HG02571 (cell line): Measurements from ENCODE around the gene TRIM14.
"Not testable (repeated sequence)": the region's sequence is repeated elsewhere in the genome, so short reads cannot be mapped to it uniquely, and the experiment has no call there.

Experiments used
- ATAC-seq: cut with Tn5 transposase; IDR thresholded peaks from one replicate; pipeline ENCODE4 v1.9.1; 2021; ENCODE audit warnings: mild to moderate bottlenecking, moderate library complexity; ENCODE audit not compliant: unreplicated experiment

TRIM14 gene

DNA sequence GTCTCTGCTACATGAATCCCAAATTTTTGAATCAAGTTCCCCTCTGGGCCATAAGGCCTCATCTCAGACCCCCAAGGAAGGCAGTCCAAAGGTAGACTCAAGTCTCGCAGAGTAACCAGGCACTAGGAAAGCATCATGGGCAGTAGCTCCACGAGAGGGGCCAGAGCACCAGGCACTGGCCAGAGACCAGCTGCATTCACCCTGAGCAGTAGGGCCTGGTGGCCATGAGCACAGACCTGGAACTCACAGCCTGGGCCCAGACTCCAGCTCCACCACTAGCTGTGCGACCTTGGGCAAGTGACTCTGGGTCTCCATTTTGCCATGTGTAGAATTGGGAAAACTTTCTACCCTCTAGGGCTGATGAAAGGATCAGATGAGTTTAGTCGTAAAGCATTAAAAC is 34.0 kb downstream of the TRIM14 start:
- no peak for ATAC-seq

DNA sequence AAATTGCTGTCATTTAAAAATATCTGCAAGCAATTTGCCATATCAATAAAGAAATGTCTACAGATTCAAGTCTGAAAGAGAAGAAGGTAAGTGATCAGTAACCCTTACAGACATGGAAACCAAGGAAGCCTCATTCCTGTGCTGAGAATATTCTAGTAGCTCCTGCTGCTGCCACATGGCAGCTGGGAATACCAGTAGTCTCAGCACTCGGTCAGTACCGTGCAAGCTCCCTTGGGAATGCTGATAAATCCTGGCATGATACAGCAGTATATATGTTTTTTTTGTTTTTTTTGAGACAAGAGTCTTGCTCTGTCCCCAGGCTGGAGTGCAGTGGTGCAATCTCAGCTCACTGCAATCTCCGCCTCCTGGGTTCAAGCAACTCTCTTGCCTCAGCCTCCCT is 34.6 kb downstream of the TRIM14 start:
- ATAC-seq = no peak

DNA sequence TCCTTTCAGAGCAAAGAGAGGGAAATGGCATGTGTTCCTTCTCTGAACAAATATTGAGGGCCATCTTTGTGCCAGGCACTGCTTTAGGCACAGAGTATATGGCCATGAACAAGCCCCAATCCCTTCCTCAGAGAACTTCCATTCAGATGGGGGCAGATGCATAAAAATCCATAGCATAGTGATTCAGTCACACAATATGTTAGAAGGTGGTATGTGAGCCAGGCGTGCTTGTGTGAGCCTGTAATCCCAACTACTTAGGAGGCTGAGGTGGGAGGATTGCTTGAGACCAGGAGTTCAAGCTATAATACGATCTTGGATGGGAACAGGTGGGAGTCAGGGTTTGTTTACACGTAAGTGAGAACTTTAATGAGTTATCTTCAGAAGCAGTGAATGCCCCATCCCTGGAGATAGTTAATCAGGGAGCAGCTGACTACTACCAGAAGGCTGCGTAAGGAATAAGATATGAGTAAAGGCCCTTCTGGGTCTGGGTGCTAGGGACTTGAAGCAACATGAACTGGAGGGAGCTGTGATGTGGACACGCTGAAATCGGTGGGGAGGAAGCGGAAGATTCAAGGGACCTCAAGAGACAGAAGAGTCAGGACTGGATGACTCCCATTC is 35.3 kb downstream of the TRIM14 start:
- ATAC-seq = no peak

DNA sequence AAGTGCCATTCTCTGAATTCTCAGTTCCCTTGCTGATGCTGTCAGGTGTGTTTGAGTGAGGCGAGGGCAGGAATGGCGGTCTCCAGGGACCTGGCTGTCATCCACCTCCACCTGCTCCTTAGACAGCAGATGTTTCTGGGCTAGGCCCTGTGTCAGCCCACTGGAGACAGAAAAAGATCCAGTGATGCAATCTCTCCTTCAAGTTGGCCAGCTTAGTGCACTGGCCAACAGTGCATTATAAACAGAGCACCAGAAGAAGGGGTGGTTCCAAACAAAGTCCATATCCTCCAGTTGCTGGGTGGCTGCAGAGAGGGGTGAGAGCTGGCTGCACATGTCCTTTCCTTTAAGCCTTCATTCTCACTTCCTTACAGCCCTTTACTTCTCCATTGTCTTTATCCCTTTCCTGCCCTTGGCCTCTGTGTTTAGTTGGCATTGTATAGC is 35.9 kb downstream of the TRIM14 start:
- no peak for ATAC-seq

DNA sequence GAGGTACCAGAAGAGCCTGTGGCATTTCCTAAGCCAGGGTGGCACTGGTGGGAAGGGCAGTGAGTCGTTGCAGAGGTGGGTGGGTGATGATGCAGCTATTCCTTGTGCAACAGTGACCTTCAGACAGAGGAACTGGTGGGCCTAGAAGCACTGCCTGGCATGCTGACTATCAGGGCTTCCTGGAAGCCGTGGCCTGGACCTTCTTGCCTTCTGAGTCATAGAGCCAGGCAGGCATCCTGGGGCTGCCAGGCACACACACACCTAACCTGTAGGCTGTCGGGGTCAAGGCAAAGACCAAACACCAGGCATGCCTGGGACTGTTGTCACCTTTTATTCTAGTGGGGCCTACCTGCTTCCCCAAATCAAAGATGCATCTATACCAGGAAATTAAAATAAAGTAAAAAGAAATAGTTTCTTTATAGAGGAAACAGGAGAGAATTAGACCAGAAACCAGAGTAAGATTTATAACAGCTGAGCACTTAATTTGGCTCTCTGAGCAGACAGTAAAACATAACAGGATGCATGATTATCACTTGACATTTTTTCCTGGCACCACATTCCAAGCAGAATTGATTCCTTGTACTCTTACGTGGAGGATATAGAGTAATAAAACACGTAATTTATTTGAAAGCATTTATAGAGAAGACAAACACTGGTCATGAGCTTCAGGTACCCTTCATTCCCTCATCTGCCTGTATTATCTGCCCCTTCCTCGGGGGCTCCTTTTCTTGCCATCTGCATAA is 37.4 kb downstream of the TRIM14 start:
- no peak for ATAC-seq

DNA sequence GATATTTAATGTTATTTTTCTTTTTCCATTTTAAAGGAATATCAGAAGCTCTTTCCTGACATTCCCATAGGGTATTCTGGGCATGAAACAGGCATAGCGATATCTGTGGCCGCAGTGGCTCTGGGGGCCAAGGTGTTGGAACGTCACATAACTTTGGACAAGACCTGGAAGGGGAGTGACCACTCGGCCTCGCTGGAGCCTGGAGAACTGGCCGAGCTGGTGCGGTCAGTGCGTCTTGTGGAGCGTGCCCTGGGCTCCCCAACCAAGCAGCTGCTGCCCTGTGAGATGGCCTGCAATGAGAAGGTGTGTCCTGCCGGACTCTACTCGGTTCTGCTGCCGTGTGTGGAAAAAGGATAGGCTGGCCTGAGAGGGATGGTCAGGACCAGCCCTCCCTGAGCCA is 38.2 kb downstream of the TRIM14 start:
- ATAC-seq = no peak

DNA sequence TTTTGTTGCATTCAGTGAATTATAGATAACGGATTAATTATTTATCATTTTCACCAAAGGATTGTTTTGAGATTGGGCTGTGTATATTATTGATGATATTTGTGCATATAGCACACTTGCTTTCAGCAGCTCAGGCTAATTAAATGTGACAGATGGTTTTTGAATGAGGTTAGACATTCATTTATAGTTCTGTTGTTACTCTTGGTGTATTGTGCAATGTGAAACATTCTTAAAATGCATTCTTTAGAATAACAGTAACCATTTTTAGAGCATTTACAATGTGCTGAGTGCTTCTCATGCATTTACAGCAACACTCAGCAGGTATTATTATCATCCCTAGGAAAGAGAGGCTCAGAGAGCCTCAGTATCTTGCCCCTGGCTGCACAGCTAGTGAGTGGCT is 38.7 kb downstream of the TRIM14 start:
- ATAC-seq = no peak

DNA sequence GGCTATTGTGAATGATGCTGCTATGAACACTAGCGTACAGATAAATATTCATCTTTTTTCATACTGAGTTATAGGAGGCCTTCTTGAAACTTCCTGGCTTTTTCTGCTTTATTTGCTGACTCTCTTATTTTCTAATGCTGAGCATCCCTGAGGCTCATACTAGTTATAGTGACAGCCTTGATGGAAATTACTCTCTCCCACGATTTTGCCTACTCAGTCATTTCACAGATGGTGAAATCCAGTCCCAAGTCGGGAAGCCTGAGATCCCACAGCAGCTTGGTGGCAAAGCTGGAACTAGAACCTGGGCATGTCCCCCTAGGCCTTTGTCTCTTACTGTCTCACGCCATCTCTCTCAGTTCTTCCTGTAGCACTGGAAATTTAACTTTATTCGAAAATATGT is 40.1 kb downstream of the TRIM14 start:
- no peak for ATAC-seq

DNA sequence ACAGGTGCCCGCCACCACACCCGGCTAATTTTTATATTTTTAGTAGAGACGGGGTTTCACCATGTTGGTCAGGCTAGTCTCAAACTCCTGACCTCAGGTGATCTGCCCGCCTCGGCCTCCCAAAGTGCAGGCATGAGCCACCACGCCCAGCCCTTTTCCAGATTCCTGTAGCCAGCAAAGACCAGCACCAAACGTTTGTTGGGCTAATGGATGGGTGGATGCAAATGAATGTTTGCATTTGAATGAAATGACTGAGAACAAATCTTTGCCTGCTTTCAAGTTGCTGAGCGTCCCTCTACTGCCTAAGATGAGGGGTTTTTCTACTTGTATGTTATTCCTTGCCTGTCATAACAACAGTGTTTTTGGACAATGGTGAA is 42.5 kb downstream of the TRIM14 start:
- not testable (repeated sequence) for ATAC-seq

DNA sequence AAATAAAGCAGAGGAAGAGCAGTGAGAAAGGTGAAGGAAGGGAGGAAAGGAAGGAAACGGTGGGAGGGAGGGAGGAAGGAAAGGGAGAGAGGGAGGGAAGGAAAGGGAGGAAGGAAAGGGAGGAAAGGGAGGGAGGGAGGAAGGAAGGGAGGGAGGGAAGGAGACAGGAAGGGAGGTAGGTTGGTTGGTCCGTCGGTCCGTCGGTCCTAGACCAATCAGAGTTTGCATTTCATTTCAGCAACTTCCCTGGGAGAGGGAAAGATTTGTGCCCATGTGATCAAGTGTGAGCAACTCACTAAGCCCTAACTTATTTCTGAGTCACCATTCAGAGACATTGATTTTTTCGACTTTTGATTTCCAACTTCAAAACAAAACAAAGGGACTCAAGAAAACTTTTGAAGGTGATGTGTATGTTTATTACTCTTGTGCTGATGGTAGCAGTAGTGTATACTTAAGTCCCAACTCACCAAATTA is 43.7 kb downstream of the TRIM14 start:
- ATAC-seq = no peak

DNA sequence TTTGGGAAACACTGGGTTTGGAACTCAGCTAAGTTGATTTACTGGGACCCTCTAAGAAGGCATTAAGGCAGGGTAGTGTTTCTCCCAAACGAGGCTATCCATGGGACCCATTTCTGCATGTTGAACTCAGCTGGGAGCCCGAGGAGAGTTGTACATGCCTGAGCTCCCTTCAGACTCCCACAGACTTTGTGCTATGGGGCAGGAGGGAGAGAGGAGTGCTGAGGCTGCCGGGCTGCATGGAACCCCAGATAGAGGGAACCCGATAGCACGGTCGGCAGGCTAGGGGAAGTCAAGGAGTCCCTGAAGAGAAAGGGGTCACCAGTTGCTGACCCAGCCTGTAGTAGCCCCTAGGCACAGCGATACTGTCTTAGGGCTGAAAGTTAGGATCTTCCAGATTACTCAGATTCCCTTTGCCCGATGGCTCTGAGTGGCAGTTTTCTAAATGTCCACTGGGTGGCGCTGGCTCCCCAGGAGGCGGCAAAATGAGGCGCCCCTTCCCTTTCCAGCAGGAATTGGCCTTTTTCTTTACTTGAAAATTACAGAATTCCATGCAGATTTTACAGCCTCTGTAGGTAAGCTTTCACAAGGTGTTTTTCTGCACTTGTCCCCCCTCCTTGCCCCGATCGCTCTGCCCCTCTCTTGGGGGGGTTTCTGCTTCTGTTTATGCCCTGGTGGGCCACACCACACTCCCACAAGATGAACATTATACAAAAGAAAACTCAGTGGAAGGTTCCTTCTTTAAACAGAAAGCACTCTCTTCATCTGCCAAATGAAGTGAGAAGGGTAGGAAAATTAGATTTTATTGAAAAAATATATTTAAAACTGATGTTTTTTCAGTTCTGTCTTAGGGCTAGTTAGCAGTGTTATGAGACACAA is 44.7 kb downstream of the TRIM14 start:
- ATAC-seq = no peak

DNA sequence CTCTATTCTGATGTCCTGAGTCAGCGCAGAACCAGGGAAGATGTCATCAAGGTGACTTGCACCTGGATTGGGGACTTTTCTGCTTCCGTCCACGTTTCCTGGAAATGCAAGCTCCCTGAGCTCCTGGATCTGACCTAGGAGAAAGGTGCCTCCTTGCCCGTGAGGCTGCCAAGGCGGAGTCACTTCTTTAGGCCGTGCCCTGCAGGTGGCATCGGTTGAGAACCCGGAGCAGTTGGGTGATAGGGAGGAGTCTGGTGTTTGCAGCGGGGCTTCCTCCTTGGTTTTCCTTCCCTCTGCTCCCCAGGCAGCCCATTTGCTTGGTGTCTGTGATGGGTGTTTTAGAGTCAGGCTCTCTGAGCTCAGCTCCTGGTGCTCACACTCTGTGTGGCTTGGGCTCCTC is 47.3 kb downstream of the TRIM14 start:
- ATAC-seq = no peak

DNA sequence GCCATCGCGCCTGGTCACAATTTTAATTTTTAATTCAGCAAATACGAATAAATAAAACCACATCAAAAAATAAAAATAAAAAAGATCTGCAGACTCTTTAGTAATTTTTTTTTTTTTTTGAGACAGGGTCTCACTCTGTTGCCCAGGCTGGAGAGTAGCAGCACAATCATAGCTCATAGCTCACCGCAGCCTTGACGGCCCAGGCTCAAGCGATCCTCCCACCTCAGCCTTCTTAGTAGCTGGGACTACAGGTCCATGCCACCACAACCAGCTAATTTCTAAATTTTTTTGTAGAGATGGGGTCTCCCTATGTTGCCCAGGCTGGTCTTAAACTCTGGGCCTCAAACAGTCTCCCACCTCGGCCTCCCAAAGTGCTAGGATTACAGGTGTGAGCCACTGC is 48.3 kb downstream of the TRIM14 start:
- ATAC-seq = no peak

DNA sequence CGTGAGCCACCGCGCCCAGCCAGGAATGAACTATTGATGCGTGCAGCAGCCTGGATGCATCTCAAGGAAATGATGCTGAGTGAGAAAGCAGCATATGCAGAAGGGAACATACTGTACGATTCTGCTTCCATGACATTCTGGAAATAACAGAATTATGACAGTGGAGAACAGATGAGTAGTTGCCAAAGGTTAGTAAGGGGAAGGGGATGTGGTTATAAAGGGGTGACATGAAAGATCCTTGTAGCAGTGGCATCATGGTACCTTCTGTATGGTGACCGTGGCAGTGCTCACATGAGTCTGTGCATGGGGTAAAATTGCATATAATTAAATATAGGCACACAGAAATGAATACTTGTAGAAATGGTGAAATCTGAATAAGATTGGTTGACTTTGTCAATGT is 49.5 kb downstream of the TRIM14 start:
- ATAC-seq = no peak

DNA sequence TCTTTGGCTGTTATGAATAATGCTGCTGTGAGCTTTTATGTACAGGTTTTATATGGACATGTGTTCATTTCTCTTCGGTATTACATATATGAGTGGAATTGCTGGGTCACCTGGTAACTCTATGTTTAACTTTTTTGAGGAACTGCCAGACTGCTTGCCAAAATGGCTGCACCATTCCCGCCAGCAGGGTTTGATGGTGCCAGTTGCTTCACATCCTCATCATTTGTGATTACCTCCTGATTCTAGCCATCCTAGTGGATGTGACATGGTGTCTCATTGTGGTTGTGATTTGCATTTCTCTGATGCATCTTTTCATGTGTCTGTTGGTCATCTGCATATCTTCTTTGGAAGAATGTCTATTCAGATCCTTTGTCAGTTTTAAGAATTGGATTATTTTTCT is 51.8 kb downstream of the TRIM14 start:
- ATAC-seq = no peak

DNA sequence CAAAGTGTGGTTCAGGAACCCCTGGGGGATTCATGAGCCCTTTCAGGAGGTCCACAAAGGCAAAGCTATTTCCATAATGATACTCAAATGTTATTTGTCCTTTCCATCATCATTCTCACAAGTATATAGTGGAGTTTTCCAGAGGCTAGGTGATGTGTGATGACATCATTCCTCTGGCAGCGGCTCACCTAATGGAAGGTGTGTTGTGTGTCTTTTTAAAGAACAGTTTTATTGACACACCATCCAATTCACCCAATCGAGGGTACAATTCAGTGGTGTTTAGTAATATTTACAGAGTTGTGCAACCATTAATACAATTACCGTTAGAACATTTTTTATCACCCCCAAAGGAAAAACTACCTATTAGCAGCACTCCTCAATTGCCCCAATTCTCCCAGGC is 52.8 kb downstream of the TRIM14 start:
- ATAC-seq = no peak

DNA sequence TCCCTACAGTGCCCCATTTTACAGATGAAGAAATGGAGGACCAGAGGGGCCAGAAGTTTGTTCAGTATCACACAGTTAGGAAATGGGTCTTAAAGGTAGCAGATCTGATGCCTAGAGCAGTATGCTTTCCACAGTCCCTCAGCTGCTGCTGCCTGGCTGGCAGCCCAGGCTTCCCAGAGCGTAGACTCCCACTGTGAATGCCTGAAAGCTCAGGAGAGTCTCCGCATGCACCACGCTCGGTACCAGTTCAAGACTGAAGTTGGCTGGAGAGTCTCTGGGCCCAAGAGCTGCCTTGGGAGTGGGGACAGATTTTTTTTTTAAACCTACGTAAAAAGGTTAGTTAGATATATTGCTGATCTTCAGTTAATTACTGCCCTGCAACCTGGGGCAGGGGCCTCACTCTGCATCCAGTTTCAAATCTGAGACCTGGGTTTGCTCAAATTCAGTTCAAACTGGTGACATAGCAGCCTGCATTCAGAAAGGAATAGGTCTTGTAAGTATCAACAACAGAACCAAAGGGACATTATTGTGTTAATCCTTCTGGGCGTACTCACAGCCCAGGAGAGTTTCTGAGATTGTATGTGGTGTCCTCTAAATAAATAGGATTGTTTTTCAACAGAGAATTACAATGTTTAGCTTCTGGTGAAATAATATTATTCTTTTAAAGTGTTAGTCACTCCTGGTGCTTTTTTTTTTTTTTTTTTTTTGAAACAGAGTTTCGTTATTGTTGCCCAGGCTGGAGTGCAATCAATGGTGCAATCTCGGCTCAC is 54.2 kb downstream of the TRIM14 start:
- no peak for ATAC-seq

DNA sequence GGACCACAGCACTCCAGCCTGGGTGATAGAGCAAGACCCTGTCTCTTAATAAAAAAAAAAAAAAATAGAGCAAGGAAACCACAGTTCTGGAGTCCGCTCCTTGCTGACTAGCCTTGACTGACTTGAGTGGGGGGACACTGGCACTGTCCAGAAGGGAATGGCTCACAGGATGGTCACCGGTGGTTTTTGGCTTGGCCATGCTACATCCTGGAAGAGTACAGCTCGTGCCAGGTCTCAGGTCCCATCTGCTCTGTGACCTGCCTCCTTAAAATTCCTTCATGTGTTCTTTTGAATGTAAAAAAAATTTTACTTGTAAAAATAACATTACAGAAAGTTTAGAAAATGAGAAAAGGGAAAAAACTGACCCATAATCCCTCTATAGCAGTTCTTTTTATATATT is 56.9 kb downstream of the TRIM14 start:
- ATAC-seq = no peak

DNA sequence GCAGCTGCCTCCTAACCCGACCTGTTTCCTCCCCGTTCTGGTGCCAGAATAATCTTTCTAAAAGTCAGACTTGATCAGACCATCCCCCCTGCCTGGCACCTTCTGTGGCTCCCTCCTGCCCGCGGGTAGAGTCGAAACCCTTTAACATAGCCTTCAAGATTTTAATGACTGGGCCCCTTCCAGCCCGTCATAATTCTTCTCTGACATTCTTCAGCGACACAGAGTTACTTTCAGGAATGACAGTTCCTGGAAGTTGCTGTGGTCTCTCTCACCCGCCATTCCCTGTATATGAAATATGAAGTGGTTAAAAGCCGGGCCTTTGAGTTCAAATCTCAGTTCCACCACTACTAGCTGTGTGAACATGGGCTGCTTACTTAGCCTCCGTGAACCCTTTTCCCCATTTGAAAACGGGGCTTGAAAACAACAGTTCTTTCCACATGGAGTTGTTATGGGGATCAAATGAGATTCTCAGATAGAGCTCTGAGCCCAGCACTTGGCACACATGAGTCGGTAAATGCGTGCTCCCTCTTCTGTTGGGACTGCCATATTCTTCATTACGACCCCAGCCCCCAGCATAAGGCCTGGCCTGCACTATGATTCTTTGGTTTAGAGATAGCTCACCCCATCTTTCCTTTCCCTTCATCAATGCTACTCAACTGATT is 61.8 kb downstream of the TRIM14 start:
- ATAC-seq = no peak
